Effector memory CD4-positive, alpha-beta T cell (primary cell): ENCODE measurements around the gene GPC6.
"Not testable (repeated sequence)": the region's sequence is repeated elsewhere in the genome, so short reads cannot be mapped to it uniquely, and the experiment has no call there.

Experiments
- DNase-seq, 3 donors: peaks; one replicate each; pipeline ENCODE4 v3.0.0-alpha.2; 2020
- H3K27ac ChIP-seq: 2 replicates; pipeline ENCODE4 v1.7.0; 2013; ENCODE audit warnings: mild to moderate bottlenecking, low read length, moderate library complexity; ENCODE audit not compliant: insufficient read depth, poor library complexity, severe bottlenecking
- H3K27me3 ChIP-seq: replicated peaks from 2 replicates; pipeline ENCODE4 v1.7.0; 2013; ENCODE audit warnings: mild to moderate bottlenecking, low read length; ENCODE audit not compliant: insufficient read depth, control insufficient read depth, poor library complexity, severe bottlenecking
- H3K36me3 ChIP-seq: 2 replicates; pipeline ENCODE4 v1.7.0; 2013; ENCODE audit warnings: mild to moderate bottlenecking, low read length, moderate library complexity; ENCODE audit not compliant: control insufficient read depth, insufficient read depth
- H3K4me1 ChIP-seq: 2 replicates; pipeline ENCODE4 v1.7.0; 2013; ENCODE audit warnings: low read length, mild to moderate bottlenecking; ENCODE audit not compliant: control insufficient read depth, insufficient read depth, poor library complexity, severe bottlenecking
- H3K4me3 ChIP-seq: 2 replicates; pipeline ENCODE4 v1.7.0; 2013; ENCODE audit warnings: low read length, low read depth, mild to moderate bottlenecking; ENCODE audit not compliant: insufficient read depth, poor library complexity, severe bottlenecking
- H3K9me3 ChIP-seq: 2 replicates; pipeline ENCODE4 v1.7.0; 2013; ENCODE audit warnings: mild to moderate bottlenecking, low read length, moderate library complexity; ENCODE audit not compliant: control insufficient read depth

GPC6 gene

GRCh38 chr13:93309886-93310523 is 83.4 kb downstream of the GPC6 start:
- Histone ChIP-seq H3K27ac (no peak overlapping the region), H3K4me3 (no peak overlapping the region), H3K36me3 (no peaks in the 10 kb centered on the region), H3K27me3 (no peaks in the 10 kb centered on the region), H3K9me3 (no peaks in the 10 kb centered on the region), H3K4me1 (no peaks in the 10 kb centered on the region)
- DNase-seq: no peak

- Histone ChIP-seq H3K27me3 (no peaks in the 10 kb centered on the region), H3K27ac (no peak overlapping the region), H3K36me3 (no peaks in the 10 kb centered on the region), H3K4me3 (no peak overlapping the region), H3K4me1 (no peaks in the 10 kb centered on the region), H3K9me3 (no peaks in the 10 kb centered on the region)
- no peak for DNase-seq
Measured at GRCh38 chr13:93316841-93317240, 90.2 kb downstream of the GPC6 start.

- Histone ChIP-seq H3K4me3 (no peak overlapping the region), H3K27ac (no peak overlapping the region), H3K36me3 (no peaks in the 10 kb centered on the region), H3K4me1 (no peaks in the 10 kb centered on the region), H3K9me3 (no peaks in the 10 kb centered on the region), H3K27me3 (no peaks in the 10 kb centered on the region)
- DNase-seq: no peak
Measured at GRCh38 chr13:93318534-93319254, 92.1 kb downstream of the GPC6 start.

DNA sequence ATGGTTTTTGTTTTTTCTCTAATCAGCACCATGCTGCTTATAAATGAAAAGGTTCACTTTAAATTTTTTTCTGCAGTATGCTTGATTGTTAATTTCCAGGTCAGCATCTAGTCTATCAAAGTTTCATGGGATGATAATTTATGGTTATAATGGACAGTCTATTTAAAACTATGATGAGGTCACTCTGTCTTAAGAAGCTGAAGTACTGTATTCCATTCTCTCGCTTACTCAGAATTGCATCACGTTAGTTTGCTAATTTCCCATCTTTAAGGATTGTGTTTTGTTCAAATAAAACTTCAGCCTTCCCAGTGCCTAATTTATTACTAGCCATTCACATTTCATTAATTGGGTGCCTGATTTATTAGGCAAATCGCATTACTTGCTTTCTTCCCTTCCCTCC is 94.3 kb downstream of the GPC6 start:
- Histone ChIP-seq H3K9me3 (no peaks in the 10 kb centered on the region), H3K4me3 (no peak overlapping the region), H3K4me1 (no peaks in the 10 kb centered on the region), H3K27me3 (no peaks in the 10 kb centered on the region), H3K27ac (no peak overlapping the region), H3K36me3 (no peaks in the 10 kb centered on the region)
- no peak for DNase-seq

DNA sequence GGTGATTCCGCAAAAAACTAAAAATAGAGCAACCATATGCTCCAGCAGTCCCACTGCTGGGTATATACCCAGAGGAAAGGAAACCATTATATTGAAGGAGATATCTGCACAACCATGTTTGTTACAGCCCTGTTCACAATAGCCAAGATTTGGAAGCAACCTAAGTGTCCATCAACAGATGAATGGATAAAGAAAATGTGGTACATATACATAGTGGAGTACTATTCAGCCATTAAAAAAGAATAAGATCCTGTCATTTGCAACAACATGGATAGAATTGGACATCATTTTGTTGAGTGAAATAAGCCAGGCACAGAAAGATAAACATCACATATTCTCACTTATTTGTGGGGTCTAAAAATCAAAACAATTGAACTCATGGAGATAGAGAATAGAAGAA is 97.3 kb downstream of the GPC6 start:
- H3K36me3 ChIP-seq, H3K4me3 ChIP-seq, H3K27me3 ChIP-seq, H3K4me1 ChIP-seq, H3K9me3 ChIP-seq, H3K27ac ChIP-seq, DNase-seq: not testable (repeated sequence)

GRCh38 chr13:93325303-93326233 is 99.0 kb downstream of the GPC6 start:
- no peaks in the 10 kb centered on the region for H3K9me3 ChIP-seq
- no peak overlapping the region for H3K4me3 ChIP-seq
- no peak overlapping the region for H3K27ac ChIP-seq
- H3K36me3 ChIP-seq: no peaks in the 10 kb centered on the region
- DNase-seq: no peak
- H3K4me1 ChIP-seq: no peaks in the 10 kb centered on the region
- no peaks in the 10 kb centered on the region for H3K27me3 ChIP-seq

DNA sequence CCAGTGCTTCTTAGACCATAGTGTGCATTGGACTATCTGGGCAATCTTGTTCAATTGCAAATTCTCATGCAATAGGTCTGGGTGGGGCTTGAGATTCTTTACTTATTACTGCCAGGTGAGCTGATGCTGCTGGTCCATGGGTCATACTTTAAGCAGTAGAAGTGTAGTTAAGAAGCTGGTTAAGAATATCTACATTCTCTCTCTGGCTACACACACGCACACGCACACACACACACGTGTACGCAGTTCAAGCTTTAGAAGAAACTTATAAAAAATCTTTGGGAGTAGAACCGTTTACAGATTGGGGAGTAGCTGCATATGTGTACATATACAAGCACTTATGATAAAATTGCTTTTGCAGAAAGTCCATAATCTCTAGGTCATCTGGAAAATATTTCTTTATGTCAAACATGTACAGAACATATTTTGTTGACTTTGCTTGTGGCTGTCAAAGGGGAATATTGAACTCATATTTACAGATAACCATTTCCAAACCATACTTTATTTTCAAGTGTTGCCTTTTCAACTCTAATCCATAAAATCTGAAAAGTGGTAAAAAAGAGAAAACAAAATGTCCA is 99.7 kb downstream of the GPC6 start:
- DNase-seq: no peak
- H3K9me3 ChIP-seq: no peaks in the 10 kb centered on the region
- no peaks in the 10 kb centered on the region for H3K4me1 ChIP-seq
- H3K4me3 ChIP-seq: no peak overlapping the region
- H3K36me3 ChIP-seq: no peaks in the 10 kb centered on the region
- no peaks in the 10 kb centered on the region for H3K27me3 ChIP-seq
- H3K27ac ChIP-seq: no peak overlapping the region

- Histone ChIP-seq H3K4me3 (no peak overlapping the region), H3K36me3 (no peaks in the 10 kb centered on the region), H3K27ac (no peak overlapping the region), H3K27me3 (no peaks in the 10 kb centered on the region), H3K4me1 (no peaks in the 10 kb centered on the region), H3K9me3 (no peaks in the 10 kb centered on the region)
- DNase-seq: no peak
Measured at GRCh38 chr13:93328943-93329342, 102.3 kb downstream of the GPC6 start.

- no peaks in the 10 kb centered on the region for H3K36me3 ChIP-seq
- no peak overlapping the region for H3K27ac ChIP-seq
- H3K9me3 ChIP-seq: no peaks in the 10 kb centered on the region
- H3K4me3 ChIP-seq: no peak overlapping the region
- H3K4me1 ChIP-seq: no peaks in the 10 kb centered on the region
- no peak for DNase-seq
- H3K27me3 ChIP-seq: no peaks in the 10 kb centered on the region
Measured at GRCh38 chr13:93336728-93337127, 110.1 kb downstream of the GPC6 start.
